ACC112 (cell line): Measurements from ENCODE around the gene GINM1.

Experiments used
- H2AFZ ChIP-seq: fragments of 200-600 bp; sonication (generic); one replicate; pipeline ENCODE4 v1.6.0; 2017; ENCODE audit warnings: antibody characterized with exemption, low read length; ENCODE audit not compliant: unreplicated experiment
- H3K27ac ChIP-seq: fragments of 200-600 bp; sonication (generic); 2 replicates; pipeline ENCODE4 v1.5.1; 2014; ENCODE audit warnings: low read depth, mild to moderate bottlenecking, antibody characterized with exemption, low read length, moderate library complexity
- H3K27me3 ChIP-seq: fragments of 200-600 bp; sonication (generic); 2 replicates; pipeline ENCODE4 v1.6.1; 2014; ENCODE audit warnings: mild to moderate bottlenecking, antibody characterized with exemption, low read length, moderate library complexity, mixed read lengths; ENCODE audit not compliant: insufficient read depth
- H3K36me3 ChIP-seq: fragments of 200-600 bp; sonication (generic); 2 replicates; pipeline ENCODE4 v1.6.1; 2016; ENCODE audit warnings: mild to moderate bottlenecking, antibody characterized with exemption, low read length, moderate library complexity, mixed read lengths; ENCODE audit not compliant: insufficient read depth
- H3K4me1 ChIP-seq: fragments of 200-600 bp; sonication (generic); one replicate; pipeline ENCODE4 v1.6.1; 2016; ENCODE audit warnings: low read length, mixed read lengths; ENCODE audit not compliant: insufficient read depth, unreplicated experiment, control insufficient read depth
- H3K4me3 ChIP-seq: fragments of 200-600 bp; sonication (generic); 2 replicates; pipeline ENCODE4 v1.5.1; 2014; ENCODE audit warnings: mild to moderate bottlenecking, low read depth, low read length
- H3K79me2 ChIP-seq: fragments of 200-600 bp; sonication (generic); one replicate; pipeline ENCODE4 v1.6.0; 2016; ENCODE audit warnings: low read length; ENCODE audit not compliant: control insufficient read depth, unreplicated experiment, insufficient read depth

GINM1 gene

GRCh38 chr6:149593408-149593807, 27.2 kb downstream of the GINM1 start:
- Histone ChIP-seq H3K27me3 (no peaks in the 10 kb centered on the region), H3K36me3 (peaks cover 21% of the 10 kb centered on the region)

GRCh38 chr6:149600508-149600907, 34.3 kb downstream of the GINM1 start:
- Histone ChIP-seq H3K4me1 (no peaks in the 10 kb centered on the region), H3K27ac (no peak overlapping the region), H3K36me3 (peaks cover 26% of the 10 kb centered on the region; the same call in 1 of the 2 replicates), H3K27me3 (no peaks in the 10 kb centered on the region), H3K79me2 (no peaks in the 10 kb centered on the region), H2AFZ (no peak overlapping the region), H3K4me3 (no peak overlapping the region)

More at GRCh38 chr6:149593408-149593807, 27.2 kb downstream of the GINM1 start:
- Histone ChIP-seq H3K4me1 (no peaks in the 10 kb centered on the region), H3K79me2 (no peaks in the 10 kb centered on the region), H3K4me3 (no peak overlapping the region), H3K27ac (no peak overlapping the region), H2AFZ (no peak overlapping the region)

GRCh38 chr6:149608381-149608982, 42.3 kb downstream of the GINM1 start:
- Histone ChIP-seq H3K4me3 (no peak overlapping the region), H3K4me1 (no peaks in the 10 kb centered on the region), H3K36me3 (no peaks in the 10 kb centered on the region), H2AFZ (no peak overlapping the region), H3K27ac (no peak overlapping the region), H3K27me3 (no peaks in the 10 kb centered on the region), H3K79me2 (peaks cover 4% of the 10 kb centered on the region)

- no peaks in the 10 kb centered on the region for H3K4me1 ChIP-seq
- H2AFZ ChIP-seq, result no peak overlapping the region
- no peaks in the 10 kb centered on the region for H3K79me2 ChIP-seq
- no peak overlapping the region for H3K27ac ChIP-seq
- H3K36me3 ChIP-seq, result peaks cover 16% of the 10 kb centered on the region; the same call in 1 of the 2 replicates
- H3K27me3 ChIP-seq, result no peaks in the 10 kb centered on the region
- H3K4me3 ChIP-seq, result no peak overlapping the region
These were observed 48.2 kb downstream of the GINM1 start for GRCh38 chr6:149614337-149614736.

- H3K27me3 ChIP-seq, result no peaks in the 10 kb centered on the region
- no peak overlapping the region for H3K27ac ChIP-seq
- no peaks in the 10 kb centered on the region for H3K4me1 ChIP-seq
- H3K4me3 ChIP-seq, result no peak overlapping the region
- H2AFZ ChIP-seq, result no peak overlapping the region
- H3K36me3 ChIP-seq, result peaks cover 20% of the 10 kb centered on the region; the same call in 1 of the 2 replicates
- no peaks in the 10 kb centered on the region for H3K79me2 ChIP-seq
These were observed 49.6 kb downstream of the GINM1 start for GRCh38 chr6:149615805-149616204.

- Histone ChIP-seq H2AFZ (no peak overlapping the region), H3K27ac (no peak overlapping the region), H3K27me3 (no peaks in the 10 kb centered on the region), H3K36me3 (peaks cover 7% of the 10 kb centered on the region), H3K4me3 (no peak overlapping the region), H3K79me2 (no peaks in the 10 kb centered on the region), H3K4me1 (no peaks in the 10 kb centered on the region)
These were observed 61.5 kb downstream of the GINM1 start for GRCh38 chr6:149627672-149628071.

GRCh38 chr6:149628875-149629510, 62.8 kb downstream of the GINM1 start:
- no peak overlapping the region for H3K27ac ChIP-seq
- H3K79me2 ChIP-seq, result no peaks in the 10 kb centered on the region
- H2AFZ ChIP-seq, result no peak overlapping the region
- no peaks in the 10 kb centered on the region for H3K27me3 ChIP-seq
- H3K36me3 ChIP-seq, result peaks cover under 1% of the 10 kb centered on the region; the same call in 1 of the 2 replicates
- H3K4me1 ChIP-seq, result no peaks in the 10 kb centered on the region
- H3K4me3 ChIP-seq, result no peak overlapping the region

- no peak overlapping the region for H3K27ac ChIP-seq
- H3K36me3 ChIP-seq, result 0 out of 2 replicates have a peak, but pooled peaks cover 10% of the 10 kb centered on the region
- H3K4me1 ChIP-seq, result no peaks in the 10 kb centered on the region
- peaks cover 2% of the 10 kb centered on the region for H3K79me2 ChIP-seq
- H3K27me3 ChIP-seq, result no peaks in the 10 kb centered on the region
- H3K4me3 ChIP-seq, result no peak overlapping the region
- H2AFZ ChIP-seq, result no peak overlapping the region
These were observed 68.1 kb downstream of the GINM1 start for GRCh38 chr6:149634315-149634714.

- no peak overlapping the region for H3K27ac ChIP-seq
- 0 out of 2 replicates have a peak, but pooled peaks cover 10% of the 10 kb centered on the region for H3K36me3 ChIP-seq
- H2AFZ ChIP-seq, result no peak overlapping the region
- no peak overlapping the region for H3K4me3 ChIP-seq
- peaks cover 5% of the 10 kb centered on the region for H3K79me2 ChIP-seq
- H3K27me3 ChIP-seq, result no peaks in the 10 kb centered on the region
- H3K4me1 ChIP-seq, result no peaks in the 10 kb centered on the region
These were observed 69.9 kb downstream of the GINM1 start for GRCh38 chr6:149636124-149636523.
